HG03097 (cell line): ENCODE data around the gene MAMLD1.

Experiments
- ATAC-seq: cut with Tn5 transposase; IDR thresholded peaks from one replicate; pipeline ENCODE4 v1.9.1; 2021; ENCODE audit not compliant: unreplicated experiment, low FRiP score

Gene MAMLD1

GRCh38 chrX:150489359-150490015 is 126.4 kb downstream of the MAMLD1 start:
- no peak for ATAC-seq

GRCh38 chrX:150495496-150495895 is 132.4 kb downstream of the MAMLD1 start:
- no peak for ATAC-seq

GRCh38 chrX:150499240-150499639 is 136.1 kb downstream of the MAMLD1 start:
- ATAC-seq, result no peak

GRCh38 chrX:150502091-150502490 is 139.0 kb downstream of the MAMLD1 start:
- ATAC-seq, result no peak

GRCh38 chrX:150502979-150503897 is 140.1 kb downstream of the MAMLD1 start:
- ATAC-seq, result no peak

GRCh38 chrX:150503898-150504219 is 140.7 kb downstream of the MAMLD1 start:
- no peak for ATAC-seq

GRCh38 chrX:150504397-150505182 is 141.5 kb downstream of the MAMLD1 start:
- no peak for ATAC-seq

GRCh38 chrX:150506020-150506419 is 142.9 kb downstream of the MAMLD1 start:
- ATAC-seq, result no peak

GRCh38 chrX:150506486-150506885 is 143.4 kb downstream of the MAMLD1 start:
- ATAC-seq, result no peak

- ATAC-seq, result no peak
Measured at GRCh38 chrX:150507251-150507856, 144.2 kb downstream of the MAMLD1 start.

GRCh38 chrX:150508018-150508417 is 144.9 kb downstream of the MAMLD1 start:
- ATAC-seq, result no peak

- ATAC-seq, result no peak
Measured at GRCh38 chrX:150508451-150509367, 145.6 kb downstream of the MAMLD1 start.

- no peak for ATAC-seq
Measured at GRCh38 chrX:150509703-150510102, 146.6 kb downstream of the MAMLD1 start.

- ATAC-seq, result no peak
Measured at GRCh38 chrX:150512461-150512901, 149.4 kb downstream of the MAMLD1 start.

- no peak for ATAC-seq
Measured at GRCh38 chrX:150513544-150513943, 150.4 kb downstream of the MAMLD1 start.

- ATAC-seq, result no peak
Measured at GRCh38 chrX:150514462-150514861, 151.3 kb downstream of the MAMLD1 start.

GRCh38 chrX:150515801-150516200 is 152.7 kb downstream of the MAMLD1 start:
- no peak for ATAC-seq

GRCh38 chrX:150517303-150517910 is 154.3 kb downstream of the MAMLD1 start:
- no peak for ATAC-seq

- ATAC-seq, result no peak
Measured at GRCh38 chrX:150522494-150522893, 159.4 kb downstream of the MAMLD1 start.
